ENCODE measurements around the gene CLASRP.

GRCh38 chr19:45061965-45062364, 23.1 kb downstream of the CLASRP start:
- TF ChIP-seq POLR2A (IDR thresholded peaks at IDR 0.05) (no peak), CTCF (IDR thresholded peaks at IDR 0.05) (no peak)
